ENCODE measurements around the gene RIPPLY3.

RIPPLY3 gene

GRCh38 chr21:36968414-36968813 is 38.1 kb upstream of the RIPPLY3 start:
- H3K27me3 ChIP-seq (ENCODE audit: insufficient read depth, low read length) = no peaks in the 10 kb centered on the region
- H3K4me3 ChIP-seq (ENCODE audit: low read depth, low read length, poor library complexity, severe bottlenecking) = no peak overlapping the region
- H3K4me2 ChIP-seq (ENCODE audit: low read length) = no peak overlapping the region
- no peaks in the 10 kb centered on the region for H3K9me2 ChIP-seq (ENCODE audit: low read depth, low read length)
- no peak overlapping the region for H2AFZ ChIP-seq (ENCODE audit: low read length)
- H3K36me3 ChIP-seq (ENCODE audit: insufficient read depth, low read length) = peaks cover 3% of the 10 kb centered on the region; the same call in 1 of the 2 replicates
- H3K9ac ChIP-seq (ENCODE audit: low read length) = no peak overlapping the region
- no peak for TF ChIP-seq EZH2 (IDR thresholded peaks at IDR 0.05; ENCODE audit: borderline replicate concordance, low read length)
- TF ChIP-seq CTCF (IDR thresholded peaks at IDR 0.05; ENCODE audit: low read length) = no peak
- H3K27ac ChIP-seq (ENCODE audit: low read depth, low read length, poor library complexity, severe bottlenecking) = no peak overlapping the region
- H4K20me1 ChIP-seq (ENCODE audit: insufficient read depth, low read length) = no peaks in the 10 kb centered on the region
- no peaks in the 10 kb centered on the region for H3K79me2 ChIP-seq (ENCODE audit: insufficient read depth, low read length)
- no peaks in the 10 kb centered on the region for H3F3A ChIP-seq (ENCODE audit: insufficient read depth, low read length)
- H3K4me1 ChIP-seq (ENCODE audit: insufficient read depth, low read length, severe bottlenecking) = peaks cover 27% of the 10 kb centered on the region
- H3K9me3 ChIP-seq (ENCODE audit: low read length) = no peaks in the 10 kb centered on the region

- Histone ChIP-seq H3F3A (ENCODE audit: insufficient read depth, low read length) (no peaks in the 10 kb centered on the region), H3K9me3 (ENCODE audit: low read length) (no peaks in the 10 kb centered on the region), H4K20me1 (ENCODE audit: insufficient read depth, low read length) (no peaks in the 10 kb centered on the region), H3K4me1 (ENCODE audit: insufficient read depth, low read length, severe bottlenecking) (peaks cover 27% of the 10 kb centered on the region), H3K79me2 (ENCODE audit: insufficient read depth, low read length) (no peaks in the 10 kb centered on the region), H2AFZ (ENCODE audit: low read length) (no peak overlapping the region), H3K36me3 (ENCODE audit: insufficient read depth, low read length) (peaks cover 3% of the 10 kb centered on the region; the same call in 1 of the 2 replicates), H3K4me3 (ENCODE audit: low read depth, low read length, poor library complexity, severe bottlenecking) (no peak overlapping the region), H3K9me2 (ENCODE audit: low read depth, low read length) (no peaks in the 10 kb centered on the region), H3K27ac (ENCODE audit: low read depth, low read length, poor library complexity, severe bottlenecking) (no peak overlapping the region), H3K9ac (ENCODE audit: low read length) (no peak overlapping the region), H3K4me2 (ENCODE audit: low read length) (no peak overlapping the region), H3K27me3 (ENCODE audit: insufficient read depth, low read length) (no peaks in the 10 kb centered on the region)
- TF ChIP-seq EZH2 (IDR thresholded peaks at IDR 0.05; ENCODE audit: borderline replicate concordance, low read length) = no peak
- no peak for TF ChIP-seq CTCF (IDR thresholded peaks at IDR 0.05; ENCODE audit: low read length)
These were observed 37.5 kb upstream of the RIPPLY3 start for GRCh38 chr21:36968976-36969375.

DNA sequence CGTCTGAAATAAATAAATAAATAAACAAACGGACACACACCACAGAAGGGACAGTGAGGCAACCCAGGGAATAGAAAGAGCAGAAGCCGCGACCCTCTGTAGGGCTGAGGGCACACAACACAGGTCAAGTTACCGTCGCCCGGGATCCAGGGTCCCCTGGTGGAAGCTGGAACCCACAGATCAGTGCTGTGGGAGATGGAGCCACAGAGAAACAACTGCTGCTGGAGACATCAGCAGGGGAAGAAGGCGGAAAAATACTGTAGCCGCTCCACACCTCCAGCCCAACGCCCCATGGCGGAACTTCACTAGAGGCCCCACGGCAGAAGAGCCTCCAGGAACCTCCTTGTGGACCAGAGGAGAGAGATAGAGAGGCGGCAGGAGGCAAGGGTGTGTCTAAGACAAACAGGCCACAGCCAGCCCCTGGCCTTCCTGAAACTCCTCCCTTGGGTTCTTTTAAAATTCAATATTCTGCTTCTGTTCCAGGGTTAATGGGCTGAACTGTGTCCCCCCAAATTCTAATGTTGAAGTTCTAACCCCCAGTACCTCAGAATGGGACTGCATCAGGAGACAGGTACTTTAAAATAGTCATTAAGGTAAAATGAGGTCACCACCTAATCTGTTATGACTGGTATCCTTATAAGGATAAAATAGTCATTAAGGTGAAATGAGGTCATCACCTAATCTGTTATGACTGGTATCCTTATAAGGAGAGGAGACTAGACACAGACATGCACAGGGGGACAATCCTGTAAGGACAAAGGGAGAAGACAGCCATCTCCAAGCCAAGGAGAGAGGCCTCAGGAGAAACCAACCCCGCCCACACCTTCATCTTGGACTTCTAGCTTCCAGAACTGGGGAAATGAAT is 32.3 kb upstream of the RIPPLY3 start:
- H3K9me2 ChIP-seq (ENCODE audit: low read depth, low read length) = no peaks in the 10 kb centered on the region
- no peaks in the 10 kb centered on the region for H3K79me2 ChIP-seq (ENCODE audit: insufficient read depth, low read length)
- H3K27me3 ChIP-seq (ENCODE audit: insufficient read depth, low read length) = no peaks in the 10 kb centered on the region
- H4K20me1 ChIP-seq (ENCODE audit: insufficient read depth, low read length) = no peaks in the 10 kb centered on the region
- H3K9ac ChIP-seq (ENCODE audit: low read length) = no peak overlapping the region
- no peak overlapping the region for H2AFZ ChIP-seq (ENCODE audit: low read length)
- H3K4me2 ChIP-seq (ENCODE audit: low read length) = no peak overlapping the region
- no peaks in the 10 kb centered on the region for H3K36me3 ChIP-seq (ENCODE audit: insufficient read depth, low read length)
- H3K9me3 ChIP-seq (ENCODE audit: low read length) = no peaks in the 10 kb centered on the region
- no peaks in the 10 kb centered on the region for H3F3A ChIP-seq (ENCODE audit: insufficient read depth, low read length)
- H3K4me3 ChIP-seq (ENCODE audit: low read depth, low read length, poor library complexity, severe bottlenecking) = no peak overlapping the region
- no peak overlapping the region for H3K27ac ChIP-seq (ENCODE audit: low read depth, low read length, poor library complexity, severe bottlenecking)
- TF ChIP-seq CTCF (IDR thresholded peaks at IDR 0.05; ENCODE audit: low read length) (no peak), EZH2 (IDR thresholded peaks at IDR 0.05; ENCODE audit: borderline replicate concordance, low read length) (no peak)
- H3K4me1 ChIP-seq (ENCODE audit: insufficient read depth, low read length, severe bottlenecking) = peaks cover 8% of the 10 kb centered on the region
